K562 (cell line): ENCODE data around the gene ATP6V1F. TPM values are rescaled to one million over a fixed set of nuclear protein-coding genes. Genes with fewer than 3 reads are reported as not detected.
A peak's percentile ranks its signal among the peaks of the same experiment; 100 is the strongest.

ENCODE experiments used
- ARID3A ChIP-seq: IDR thresholded peaks from 2 replicates; pipeline ENCODE4 v1.6.1; 2012; ENCODE audit warnings: low read depth, low read length, improper control_type of control experiment, borderline replicate concordance
- ATF2 ChIP-seq: sonication (generic); formaldehyde crosslinking; IDR thresholded peaks from 2 replicates; pipeline ENCODE4 v1.8.1; 2022; ENCODE audit warnings: missing genetic modification reagents
- CEBPB ChIP-seq: fragments of 450-650 bp; IDR thresholded peaks from 2 replicates; pipeline ENCODE4 v1.6.1; 2016; ENCODE audit warnings: missing genetic modification characterization, missing compliant biosample characterization
- E2F6 ChIP-seq, 2 experiments: IDR thresholded peaks; 2 replicates each; pipeline ENCODE4 v1.6.1; 2011; ENCODE audit warnings: borderline replicate concordance in 1 of 2, control low read depth in 1 of 2, low read depth in 1 of 2, low read length in 1 of 2, mild to moderate bottlenecking in 1 of 2, mixed read lengths in 1 of 2, moderate library complexity in 1 of 2; ENCODE audit not compliant: insufficient read depth in 1 of 2, insufficient read length in 1 of 2, poor library complexity in 1 of 2, severe bottlenecking in 1 of 2; ENCODE audit errors: extremely low read depth in 1 of 2
- HNRNPLL ChIP-seq: fragments of 200-400 bp; formaldehyde crosslinking; IDR thresholded peaks from 2 replicates; pipeline ENCODE4 v1.6.1; 2017; ENCODE audit warnings: low read length, low read depth, mild to moderate bottlenecking; ENCODE audit not compliant: poor library complexity, severe bottlenecking
- PHF21A ChIP-seq: fragments of 450-650 bp; IDR thresholded peaks from 2 replicates; pipeline ENCODE4 v1.6.1; 2017; ENCODE audit warnings: low read depth, borderline replicate concordance
- SIN3A ChIP-seq, 2 experiments: fragments of 150-350 bp in 1 of 2; IDR thresholded peaks; 2 replicates each; pipeline ENCODE4 v1.6.1; 2011 to 2016; ENCODE audit warnings: borderline replicate concordance in 2 of 2, low read depth in 2 of 2, low read length in 2 of 2, mild to moderate bottlenecking in 2 of 2, moderate library complexity in 2 of 2; ENCODE audit not compliant: control insufficient read depth in 1 of 2
- ZNF311 ChIP-seq: fragments of 250-450 bp; sonication (Bioruptor Pico); IDR thresholded peaks from 2 replicates; pipeline ENCODE4 v1.4.0; 2020; ENCODE audit warnings: mild to moderate bottlenecking, moderate library complexity
- polyA plus RNA-seq, 8 experiments: library from polyadenylated mRNA; depleted of rRNA in 4 of 8; stranded (reverse) in 5 of 8; unstranded in 3 of 8; fragments of >200 nt; fragmentation: Nextera tagmentation in 2 of 8; fragmentation: Illumina TruSeq in 1 of 8; extraction: Ambion mirVana in 2 of 8; extraction: Trizol in 1 of 8; gene quantifications; 2 replicates each; pipeline versions ENCODE4 v1.2.1 to v1.2.3, GENCODE V29; 2011 to 2014; ENCODE audit warnings: inconsistent platforms in 1 of 8, missing spikeins in 1 of 8
- total RNA-seq, 7 experiments: library from RNA; depleted of rRNA in 6 of 7; stranded (reverse); fragments of >200 nt in 6 of 7; fragmentation: Illumina TruSeq in 2 of 7; extraction: Trizol in 2 of 7; gene quantifications; 2 replicates each; pipeline versions ENCODE4 v1.2.1 to v1.2.3, GENCODE V29; 2011 to 2021; ENCODE audit warnings: low replicate concordance in 1 of 7
- TF ChIP-seq, protein P1 (sequence below): fragments of 200-600 bp; sonication (generic); IDR thresholded peaks from one replicate; pipeline ENCODE4 v1.6.1; 2012; ENCODE audit warnings: mild to moderate bottlenecking, low read depth, low read length, inconsistent platforms

Gene ATP6V1F
- total and polyA plus RNA-seq, 9 of the 15 experiments (the other 6 are each of a cell fraction or from before 2014, with no cell fraction given): 206 to 1,123 (median 542) TPM

- TF ChIP-seq HNRNPLL (peak; percentile 89), ZNF311 (CRISPR knock-in tag) (no peak), ARID3A (no peak), E2F6 (IDR thresholded peaks at IDR 0.05; ENCODE audit: borderline replicate concordance in 1 of 2, extremely low read depth in 1 of 2, insufficient read depth in 1 of 2, insufficient read length in 1 of 2, low read depth in 1 of 2, low read length in 1 of 2, poor library complexity in 1 of 2, severe bottlenecking in 1 of 2) (peak in 1 of 2 experiments; percentile 37), PHF21A (no peak), SIN3A (IDR thresholded peaks at IDR 0.05; ENCODE audit: borderline replicate concordance in 2 of 2, control insufficient read depth in 1 of 2, low read depth in 2 of 2, low read length in 2 of 2) (peak; percentile 61 to 78; a peak in 1 of 4 replicates), ATF2 (CRISPR knock-in tag) (no peak), CEBPB (tag) (no peak)
- TF ChIP-seq, protein P1, sequence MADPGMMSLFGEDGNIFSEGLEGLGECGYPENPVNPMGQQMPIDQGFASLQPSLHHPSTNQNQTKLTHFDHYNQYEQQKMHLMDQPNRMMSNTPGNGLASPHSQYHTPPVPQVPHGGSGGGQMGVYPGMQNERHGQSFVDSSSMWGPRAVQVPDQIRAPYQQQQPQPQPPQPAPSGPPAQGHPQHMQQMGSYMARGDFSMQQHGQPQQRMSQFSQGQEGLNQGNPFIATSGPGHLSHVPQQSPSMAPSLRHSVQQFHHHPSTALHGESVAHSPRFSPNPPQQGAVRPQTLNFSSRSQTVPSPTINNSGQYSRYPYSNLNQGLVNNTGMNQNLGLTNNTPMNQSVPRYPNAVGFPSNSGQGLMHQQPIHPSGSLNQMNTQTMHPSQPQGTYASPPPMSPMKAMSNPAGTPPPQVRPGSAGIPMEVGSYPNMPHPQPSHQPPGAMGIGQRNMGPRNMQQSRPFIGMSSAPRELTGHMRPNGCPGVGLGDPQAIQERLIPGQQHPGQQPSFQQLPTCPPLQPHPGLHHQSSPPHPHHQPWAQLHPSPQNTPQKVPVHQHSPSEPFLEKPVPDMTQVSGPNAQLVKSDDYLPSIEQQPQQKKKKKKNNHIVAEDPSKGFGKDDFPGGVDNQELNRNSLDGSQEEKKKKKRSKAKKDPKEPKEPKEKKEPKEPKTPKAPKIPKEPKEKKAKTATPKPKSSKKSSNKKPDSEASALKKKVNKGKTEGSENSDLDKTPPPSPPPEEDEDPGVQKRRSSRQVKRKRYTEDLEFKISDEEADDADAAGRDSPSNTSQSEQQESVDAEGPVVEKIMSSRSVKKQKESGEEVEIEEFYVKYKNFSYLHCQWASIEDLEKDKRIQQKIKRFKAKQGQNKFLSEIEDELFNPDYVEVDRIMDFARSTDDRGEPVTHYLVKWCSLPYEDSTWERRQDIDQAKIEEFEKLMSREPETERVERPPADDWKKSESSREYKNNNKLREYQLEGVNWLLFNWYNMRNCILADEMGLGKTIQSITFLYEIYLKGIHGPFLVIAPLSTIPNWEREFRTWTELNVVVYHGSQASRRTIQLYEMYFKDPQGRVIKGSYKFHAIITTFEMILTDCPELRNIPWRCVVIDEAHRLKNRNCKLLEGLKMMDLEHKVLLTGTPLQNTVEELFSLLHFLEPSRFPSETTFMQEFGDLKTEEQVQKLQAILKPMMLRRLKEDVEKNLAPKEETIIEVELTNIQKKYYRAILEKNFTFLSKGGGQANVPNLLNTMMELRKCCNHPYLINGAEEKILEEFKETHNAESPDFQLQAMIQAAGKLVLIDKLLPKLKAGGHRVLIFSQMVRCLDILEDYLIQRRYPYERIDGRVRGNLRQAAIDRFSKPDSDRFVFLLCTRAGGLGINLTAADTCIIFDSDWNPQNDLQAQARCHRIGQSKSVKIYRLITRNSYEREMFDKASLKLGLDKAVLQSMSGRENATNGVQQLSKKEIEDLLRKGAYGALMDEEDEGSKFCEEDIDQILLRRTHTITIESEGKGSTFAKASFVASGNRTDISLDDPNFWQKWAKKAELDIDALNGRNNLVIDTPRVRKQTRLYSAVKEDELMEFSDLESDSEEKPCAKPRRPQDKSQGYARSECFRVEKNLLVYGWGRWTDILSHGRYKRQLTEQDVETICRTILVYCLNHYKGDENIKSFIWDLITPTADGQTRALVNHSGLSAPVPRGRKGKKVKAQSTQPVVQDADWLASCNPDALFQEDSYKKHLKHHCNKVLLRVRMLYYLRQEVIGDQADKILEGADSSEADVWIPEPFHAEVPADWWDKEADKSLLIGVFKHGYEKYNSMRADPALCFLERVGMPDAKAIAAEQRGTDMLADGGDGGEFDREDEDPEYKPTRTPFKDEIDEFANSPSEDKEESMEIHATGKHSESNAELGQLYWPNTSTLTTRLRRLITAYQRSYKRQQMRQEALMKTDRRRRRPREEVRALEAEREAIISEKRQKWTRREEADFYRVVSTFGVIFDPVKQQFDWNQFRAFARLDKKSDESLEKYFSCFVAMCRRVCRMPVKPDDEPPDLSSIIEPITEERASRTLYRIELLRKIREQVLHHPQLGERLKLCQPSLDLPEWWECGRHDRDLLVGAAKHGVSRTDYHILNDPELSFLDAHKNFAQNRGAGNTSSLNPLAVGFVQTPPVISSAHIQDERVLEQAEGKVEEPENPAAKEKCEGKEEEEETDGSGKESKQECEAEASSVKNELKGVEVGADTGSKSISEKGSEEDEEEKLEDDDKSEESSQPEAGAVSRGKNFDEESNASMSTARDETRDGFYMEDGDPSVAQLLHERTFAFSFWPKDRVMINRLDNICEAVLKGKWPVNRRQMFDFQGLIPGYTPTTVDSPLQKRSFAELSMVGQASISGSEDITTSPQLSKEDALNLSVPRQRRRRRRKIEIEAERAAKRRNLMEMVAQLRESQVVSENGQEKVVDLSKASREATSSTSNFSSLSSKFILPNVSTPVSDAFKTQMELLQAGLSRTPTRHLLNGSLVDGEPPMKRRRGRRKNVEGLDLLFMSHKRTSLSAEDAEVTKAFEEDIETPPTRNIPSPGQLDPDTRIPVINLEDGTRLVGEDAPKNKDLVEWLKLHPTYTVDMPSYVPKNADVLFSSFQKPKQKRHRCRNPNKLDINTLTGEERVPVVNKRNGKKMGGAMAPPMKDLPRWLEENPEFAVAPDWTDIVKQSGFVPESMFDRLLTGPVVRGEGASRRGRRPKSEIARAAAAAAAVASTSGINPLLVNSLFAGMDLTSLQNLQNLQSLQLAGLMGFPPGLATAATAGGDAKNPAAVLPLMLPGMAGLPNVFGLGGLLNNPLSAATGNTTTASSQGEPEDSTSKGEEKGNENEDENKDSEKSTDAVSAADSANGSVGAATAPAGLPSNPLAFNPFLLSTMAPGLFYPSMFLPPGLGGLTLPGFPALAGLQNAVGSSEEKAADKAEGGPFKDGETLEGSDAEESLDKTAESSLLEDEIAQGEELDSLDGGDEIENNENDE: peak; percentile 60
Observed at GRCh38 chr7:128862571-128863432, at the start of gene ATP6V1F (continued).
